GM18520 (cell line): Measurements from ENCODE around the gene SLC12A3.
"Not testable (repeated sequence)": the region's sequence is repeated elsewhere in the genome, so short reads cannot be mapped to it uniquely, and the experiment has no call there.

Source experiments
- ATAC-seq: cut with Tn5 transposase; IDR thresholded peaks from one replicate; pipeline ENCODE4 v1.9.1; 2021; ENCODE audit not compliant: unreplicated experiment

The SLC12A3 gene

DNA sequence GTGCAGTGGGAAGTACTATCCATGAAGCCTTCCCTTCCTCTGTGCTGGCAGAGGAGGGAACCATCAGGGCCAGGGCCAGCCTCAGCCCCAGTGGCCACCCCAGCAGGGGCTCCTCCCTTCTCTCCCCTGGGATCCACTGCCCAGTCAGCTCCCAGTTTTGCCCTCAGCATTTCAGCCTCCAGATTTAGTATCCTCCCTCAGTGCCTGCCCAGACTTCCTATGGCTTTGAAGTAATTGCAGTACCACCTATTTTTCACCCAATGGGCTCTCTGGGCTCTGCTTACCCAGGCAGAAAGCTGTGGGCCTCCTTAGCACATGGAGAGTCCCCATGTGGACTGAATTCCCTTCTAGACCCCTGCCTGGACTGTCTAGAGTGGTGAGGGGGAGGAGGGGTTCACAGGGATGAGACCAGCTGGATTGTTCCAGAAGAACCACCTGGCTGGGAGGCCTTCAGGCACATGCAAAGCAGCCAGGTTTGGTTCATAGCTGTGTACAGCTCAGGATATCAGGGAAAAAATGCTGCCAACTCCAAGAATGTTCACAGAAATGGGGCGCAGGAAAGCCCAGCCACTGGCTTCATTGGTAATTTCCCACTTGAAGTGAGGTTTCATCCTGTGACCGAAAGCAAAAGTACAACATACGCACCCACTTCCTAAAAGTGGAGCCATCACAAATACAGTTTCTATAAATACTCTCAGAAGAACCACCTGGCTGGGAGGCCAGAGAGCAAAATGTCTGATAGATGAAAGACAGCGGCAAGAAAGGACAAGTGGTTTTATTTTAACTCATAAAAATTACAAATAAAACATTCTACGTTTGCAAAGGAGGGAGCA is 51.8 kb downstream of the SLC12A3 start:
- peak; percentile 57 for ATAC-seq

DNA sequence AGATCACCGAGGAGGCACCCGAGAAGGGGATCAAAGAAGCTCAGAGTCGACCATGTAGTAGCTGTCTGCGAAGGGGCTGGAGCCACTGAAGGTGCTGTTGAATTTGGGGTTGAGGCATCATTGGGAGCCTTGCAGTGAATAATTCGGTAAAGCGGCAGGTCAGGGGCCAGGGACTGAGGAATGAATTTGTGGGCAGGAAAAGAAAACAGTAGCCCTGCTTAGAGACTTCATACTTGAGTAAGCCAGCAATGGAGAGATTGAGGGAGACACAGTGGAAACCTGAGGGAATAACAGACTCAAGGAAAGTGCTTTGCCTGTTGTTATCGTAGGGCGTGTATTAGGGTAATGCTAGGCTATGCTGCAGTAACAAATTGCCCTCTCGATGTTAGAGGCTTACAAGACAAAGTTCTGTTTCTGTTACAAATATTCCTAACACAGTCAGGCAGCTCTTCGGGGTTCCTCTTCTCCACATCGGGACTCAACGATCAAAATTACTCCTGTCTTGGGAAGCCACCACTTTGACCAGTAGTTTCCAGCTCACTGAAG is 53.5 kb downstream of the SLC12A3 start:
- ATAC-seq, result no peak

DNA sequence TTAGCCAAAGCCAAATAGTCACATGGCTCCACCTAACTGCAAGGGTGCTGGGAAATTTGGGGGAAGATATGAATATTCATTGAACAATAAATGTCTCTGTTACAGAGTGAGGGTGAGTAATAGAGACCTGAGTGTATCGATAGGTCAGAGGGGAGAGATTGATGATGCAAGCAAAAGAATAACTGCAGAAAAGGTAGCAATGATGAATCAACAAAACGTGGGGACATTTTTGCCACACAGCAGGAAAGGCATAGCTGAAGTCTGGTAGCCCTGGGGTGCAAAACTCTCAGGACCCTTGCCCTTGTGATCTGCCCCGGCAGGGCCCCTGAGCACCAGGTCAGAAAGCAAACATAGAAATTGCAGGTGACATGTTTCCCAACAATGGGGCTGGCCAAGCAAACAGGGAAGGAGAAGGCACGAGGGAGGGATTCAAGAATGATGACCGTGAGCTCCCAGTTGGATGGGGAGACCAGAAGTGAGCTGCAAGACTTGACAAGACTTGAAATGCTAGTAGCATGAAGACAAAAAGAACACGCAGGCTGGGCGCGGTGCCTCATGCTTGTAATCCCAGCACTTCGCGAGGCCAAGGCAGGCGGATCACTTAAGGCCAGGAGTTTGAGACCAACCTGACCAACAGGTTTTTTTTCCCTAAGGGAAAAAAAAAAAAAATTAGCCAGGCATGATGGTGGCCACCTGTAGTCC is 54.2 kb downstream of the SLC12A3 start:
- no peak for ATAC-seq

DNA sequence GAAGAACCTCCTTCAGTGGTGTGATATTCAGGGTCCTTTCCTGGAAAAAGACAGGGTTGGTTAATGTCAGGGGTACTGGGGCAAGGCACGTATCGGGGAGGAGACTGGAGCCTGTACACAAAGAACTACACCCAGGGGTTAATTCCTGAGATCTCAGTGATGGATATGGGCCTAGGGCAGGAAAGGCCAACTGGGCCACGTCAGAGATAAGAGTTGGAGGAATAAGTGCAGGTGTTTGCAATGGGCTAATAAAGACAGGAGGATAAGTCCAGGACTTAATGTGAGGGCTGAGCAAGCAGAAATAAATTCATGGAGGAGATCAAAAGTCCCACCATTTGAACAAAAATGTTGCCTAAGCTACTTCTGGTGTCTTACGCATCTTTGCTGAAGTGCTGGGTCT is 56.6 kb downstream of the SLC12A3 start:
- ATAC-seq, result no peak

DNA sequence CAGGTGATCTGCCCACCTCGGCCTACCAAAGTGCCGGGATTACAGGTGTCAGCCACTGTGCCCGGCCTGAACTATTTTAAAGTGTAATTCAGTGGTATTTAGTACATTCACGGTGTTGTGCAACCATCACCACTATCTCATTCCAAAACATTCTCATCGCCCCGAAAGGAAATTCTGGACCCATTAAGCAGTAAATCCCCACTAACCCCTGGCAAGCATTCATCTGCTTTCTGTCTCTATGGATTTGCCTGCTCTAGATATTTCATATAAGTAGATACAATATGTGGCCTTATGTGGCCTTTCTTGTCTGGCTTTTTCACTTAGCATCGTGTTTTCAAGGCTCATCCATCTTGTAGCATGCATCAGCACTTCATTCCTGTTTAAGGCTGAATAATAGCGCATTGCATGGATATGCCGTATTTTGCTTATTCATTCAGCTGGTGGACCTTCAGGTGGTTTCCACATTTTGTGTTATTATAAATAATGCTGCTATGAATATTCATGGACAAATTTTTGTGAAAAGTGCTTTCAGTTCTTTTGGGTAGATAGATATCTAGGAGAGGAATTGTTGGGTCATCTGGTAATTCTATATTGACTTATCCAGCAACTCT is 58.6 kb downstream of the SLC12A3 start:
- no peak for ATAC-seq

DNA sequence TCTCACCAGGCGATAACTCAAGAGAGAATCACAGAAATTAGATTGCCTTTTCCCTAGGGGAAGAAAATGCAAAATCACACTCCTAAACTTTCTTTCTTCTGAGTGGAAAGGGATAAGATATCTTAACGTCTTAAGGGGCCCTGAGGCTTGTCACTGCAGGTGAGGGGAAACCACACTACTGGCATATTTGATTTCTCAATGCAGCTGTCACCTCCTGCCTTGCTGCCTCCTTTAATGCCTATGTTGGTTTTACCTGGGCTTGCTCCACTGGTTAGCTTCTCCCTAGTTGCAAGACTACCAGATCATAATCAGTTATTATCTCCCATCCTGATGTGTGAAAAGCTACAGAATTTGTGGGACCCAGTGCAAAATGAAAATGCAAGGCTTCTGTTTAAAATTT is 62.5 kb downstream of the SLC12A3 start:
- no peak for ATAC-seq

DNA sequence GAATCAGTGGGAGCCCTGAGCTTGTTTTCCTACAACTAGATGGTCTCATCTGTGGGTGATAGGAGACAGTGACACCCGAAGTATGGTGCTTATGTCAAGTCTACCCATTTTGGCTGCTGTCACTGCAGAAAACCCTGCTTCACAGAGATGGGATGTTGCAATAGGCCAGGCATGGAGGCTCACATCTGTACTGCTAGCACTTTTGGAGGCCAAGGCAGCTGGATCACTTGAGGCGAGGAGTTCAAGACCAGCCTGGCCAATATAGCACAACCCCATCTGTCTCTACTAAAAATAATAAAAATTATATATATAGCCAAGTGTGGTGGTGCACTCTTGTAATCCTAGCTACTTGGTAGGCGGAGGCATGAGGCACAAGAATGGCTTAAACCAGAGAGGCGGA is 64.6 kb downstream of the SLC12A3 start:
- no peak for ATAC-seq

DNA sequence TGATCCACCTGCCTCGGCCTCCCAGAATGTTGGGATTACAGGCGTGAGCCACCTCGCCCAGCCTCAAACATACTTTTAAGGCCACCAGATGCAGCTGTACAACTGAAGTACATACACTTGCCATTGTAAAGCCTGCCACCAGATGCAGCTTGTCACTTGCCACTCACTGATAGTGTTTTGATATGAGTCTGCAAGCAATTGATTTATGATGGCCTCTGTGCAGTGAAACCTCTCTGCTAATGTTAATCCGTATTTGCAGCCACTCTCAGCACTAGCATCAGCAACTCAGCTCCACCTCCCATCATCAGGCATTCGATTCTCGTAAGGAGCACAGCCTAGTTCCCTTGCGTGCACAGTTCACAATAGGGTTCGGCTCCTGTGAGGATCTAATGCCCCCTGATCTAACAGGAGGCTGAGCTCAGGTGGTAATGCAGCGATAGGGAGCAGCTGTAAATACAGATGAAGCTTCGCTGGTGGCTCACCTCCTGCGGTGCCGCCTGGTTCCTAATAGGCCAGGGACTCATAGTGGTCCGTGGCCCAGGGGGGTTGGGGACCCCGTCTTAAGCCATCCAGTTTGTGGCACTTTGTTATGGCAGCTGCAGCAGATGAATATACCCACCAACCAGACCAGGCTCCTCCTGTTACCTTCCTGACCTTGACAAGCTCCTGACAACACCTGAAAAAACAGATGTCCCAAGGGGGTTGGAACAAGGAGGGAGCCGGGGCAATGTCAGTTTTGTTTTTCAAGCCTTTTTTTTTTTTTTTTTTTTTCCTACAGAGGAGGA is 65.7 kb downstream of the SLC12A3 start:
- no peak for ATAC-seq

DNA sequence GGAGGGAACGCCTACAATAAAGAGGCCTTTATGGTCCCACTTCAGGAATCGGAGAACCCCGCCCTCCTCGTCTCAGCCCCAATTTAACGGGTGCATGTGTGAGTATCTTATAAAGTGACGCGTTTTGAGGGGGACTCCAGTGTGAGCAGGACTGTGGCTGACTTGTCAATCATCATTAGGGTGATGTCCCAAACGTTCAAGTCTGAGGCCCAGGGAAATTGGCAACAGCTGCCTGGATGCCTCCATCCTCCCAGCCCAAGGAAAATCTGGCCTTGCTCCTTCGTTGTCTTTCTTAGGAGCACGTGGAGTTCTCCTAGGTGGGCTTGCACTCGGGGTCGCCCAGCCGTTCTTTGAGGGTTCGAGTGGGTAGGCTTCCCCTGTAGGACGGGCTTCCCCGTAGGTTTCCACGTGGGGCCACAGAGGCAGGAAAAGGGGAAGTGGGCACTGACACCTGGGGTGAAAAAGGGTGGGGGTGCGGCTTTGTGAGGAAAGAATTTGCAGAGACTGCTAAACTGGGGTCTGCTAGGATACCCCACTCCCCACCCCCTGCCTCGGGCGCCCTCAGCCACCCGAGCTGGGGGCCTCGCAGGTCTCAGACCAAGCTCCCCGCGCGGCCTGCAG is 66.4 kb downstream of the SLC12A3 start:
- peak; percentile 21 for ATAC-seq

DNA sequence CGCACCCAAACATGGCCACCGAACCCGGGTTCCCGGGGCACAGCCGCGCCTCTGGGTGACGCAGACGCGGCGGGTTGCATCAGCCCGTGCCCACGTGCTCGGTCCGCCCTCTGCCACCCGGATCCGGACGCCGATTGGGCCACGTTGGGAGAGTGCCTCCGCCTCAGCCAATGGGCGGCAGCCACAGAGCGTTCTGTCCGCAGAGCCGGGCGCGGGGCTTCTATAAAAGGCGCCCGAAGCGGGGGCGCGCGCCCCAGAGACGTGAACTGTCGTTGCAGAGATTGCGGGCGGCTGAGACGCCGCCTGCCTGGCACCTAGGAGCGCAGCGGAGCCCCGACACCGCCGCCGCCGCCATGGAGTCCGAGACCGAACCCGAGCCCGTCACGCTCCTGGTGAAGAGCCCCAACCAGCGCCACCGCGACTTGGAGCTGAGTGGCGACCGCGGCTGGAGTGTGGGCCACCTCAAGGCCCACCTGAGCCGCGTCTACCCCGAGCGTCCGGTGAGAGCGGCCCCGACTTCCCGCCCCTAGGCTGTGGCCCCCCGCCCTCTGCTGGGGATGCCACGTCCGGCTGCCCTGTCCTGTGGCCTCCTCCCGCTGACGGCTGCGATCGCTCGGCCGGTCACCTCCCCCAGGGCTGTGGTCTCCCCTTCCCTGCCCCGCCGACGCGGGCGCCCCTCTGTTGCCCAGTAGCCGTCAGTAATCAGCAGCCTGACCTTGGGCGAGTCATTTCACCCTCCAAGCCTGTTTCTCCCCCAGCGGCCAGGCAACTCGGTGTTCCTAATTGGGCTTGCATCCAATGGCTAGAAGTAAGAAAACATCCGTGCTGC is 67.1 kb downstream of the SLC12A3 start, which contains the start of gene HERPUD1:
TSS of gene HERPUD1 (plus strand) at position 251 of the 829 bp plus-strand sequence. CDS start at position 354, 103 bp downstream.
- peak; percentile 81 for ATAC-seq

DNA sequence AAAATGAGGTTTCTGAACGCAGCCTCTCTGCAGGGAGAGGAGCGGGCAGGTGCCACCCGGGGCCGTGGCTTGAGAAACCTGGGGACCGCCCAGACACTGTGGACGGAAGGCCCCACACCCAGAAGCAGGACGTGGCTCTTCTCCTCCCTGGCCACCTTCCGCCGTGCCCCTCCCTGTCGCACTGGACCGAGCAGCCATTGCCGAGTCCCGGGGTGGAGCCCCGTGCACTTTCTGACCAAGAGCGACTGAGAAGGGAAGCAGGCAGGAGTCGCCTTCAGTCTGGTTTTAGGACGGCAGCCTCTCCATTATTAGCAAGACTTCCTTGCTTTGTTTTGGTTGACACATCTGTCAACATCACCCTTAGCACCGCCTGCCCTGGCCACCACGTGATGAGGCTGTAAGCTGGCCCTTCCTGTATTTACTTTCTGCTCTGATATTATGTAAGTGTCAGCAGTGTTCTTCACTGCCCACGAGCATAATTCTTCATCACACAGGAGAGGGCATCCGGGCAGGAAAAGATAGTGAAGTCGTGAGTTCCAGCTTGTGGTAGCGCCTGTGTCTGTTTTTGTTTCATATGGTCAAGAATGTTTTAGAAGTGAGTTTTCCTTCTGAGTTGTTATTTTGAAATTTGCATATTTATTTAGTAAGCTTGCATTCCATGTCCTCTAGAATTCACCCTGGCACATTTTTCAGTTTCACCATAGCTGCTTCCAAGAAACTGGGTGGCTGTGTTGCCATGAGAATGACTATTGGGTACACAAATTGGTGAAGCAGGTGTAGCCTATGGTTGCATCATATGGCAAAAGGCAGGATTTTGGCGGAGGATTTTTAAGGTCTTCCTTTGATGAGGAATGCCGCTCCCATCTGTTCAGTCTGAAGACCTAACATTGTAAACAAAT is 68.0 kb downstream of the SLC12A3 start:
- no peak for ATAC-seq

DNA sequence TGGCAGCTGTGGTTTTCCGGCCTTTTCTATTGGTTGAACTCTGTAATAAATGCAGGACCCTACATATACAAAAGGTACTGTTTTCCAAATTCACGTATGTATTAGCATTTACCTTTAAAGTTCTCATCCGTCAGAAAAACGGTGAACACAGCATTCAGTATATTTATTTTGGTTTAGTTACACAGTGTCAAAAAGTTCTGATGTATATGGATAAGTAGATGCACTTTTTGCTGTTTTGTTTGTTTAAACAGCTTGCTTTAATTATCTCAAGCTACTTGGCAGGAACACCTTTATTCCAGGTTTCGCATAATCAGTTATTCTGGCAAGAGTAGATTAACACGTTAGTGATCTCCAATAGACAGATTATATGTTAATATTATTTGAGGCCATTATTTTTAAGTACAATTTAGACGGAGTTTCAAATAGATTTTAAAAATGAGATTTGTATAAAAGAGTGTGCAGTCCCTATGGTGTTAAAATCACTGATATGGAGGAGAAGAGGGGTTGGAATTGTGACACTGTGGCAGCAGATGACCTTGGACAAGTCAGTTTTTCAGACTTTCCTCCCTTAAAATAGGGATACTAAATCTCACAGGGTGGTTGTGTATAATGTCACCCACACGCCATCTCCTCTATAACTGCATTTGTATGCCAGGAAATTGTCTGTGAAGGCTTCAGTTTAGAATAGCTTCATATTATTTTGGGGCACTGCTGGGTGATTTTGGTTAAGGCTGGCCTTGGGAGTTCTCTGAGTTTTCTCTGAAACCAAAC is 69.0 kb downstream of the SLC12A3 start:
- no peak for ATAC-seq

DNA sequence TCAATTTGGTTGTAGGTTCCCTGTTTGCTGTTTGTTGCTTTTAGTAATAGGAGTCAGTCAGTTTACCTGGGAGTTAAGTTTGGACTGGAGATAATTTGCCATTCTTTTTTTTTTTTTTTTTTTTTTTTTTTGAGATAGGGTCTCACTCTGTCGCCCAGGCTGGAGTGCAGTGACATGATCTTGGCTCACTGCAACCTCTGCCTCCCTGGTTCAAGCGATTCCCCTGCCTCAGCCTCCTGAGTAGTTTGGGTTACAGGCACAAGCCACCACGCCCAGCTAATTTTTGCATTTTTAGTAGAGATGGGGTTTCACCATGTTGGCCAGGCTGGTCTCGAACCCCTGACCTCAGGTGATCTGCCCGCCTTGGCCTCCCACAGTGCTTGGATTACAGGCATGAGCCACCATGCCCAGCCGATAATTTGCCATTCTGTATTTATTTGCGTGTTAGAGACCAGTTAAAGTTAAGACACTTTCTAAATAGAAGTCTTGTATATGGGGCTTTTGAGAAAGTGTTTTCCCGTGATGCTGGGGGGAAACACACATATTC is 69.7 kb downstream of the SLC12A3 start:
- not testable (repeated sequence) for ATAC-seq

DNA sequence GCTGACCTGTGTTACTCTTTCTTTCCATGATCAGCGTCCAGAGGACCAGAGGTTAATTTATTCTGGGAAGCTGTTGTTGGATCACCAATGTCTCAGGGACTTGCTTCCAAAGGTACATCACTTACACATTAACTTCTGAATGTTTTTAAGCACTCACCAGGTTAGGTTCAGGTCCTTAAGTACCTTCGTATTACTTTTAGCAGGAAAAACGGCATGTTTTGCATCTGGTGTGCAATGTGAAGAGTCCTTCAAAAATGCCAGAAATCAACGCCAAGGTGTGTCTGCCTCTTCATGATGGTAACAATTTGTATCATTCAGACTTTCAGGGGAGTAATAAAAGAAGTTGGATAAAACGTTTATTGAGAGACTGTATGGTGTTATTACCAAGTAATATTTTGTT is 70.2 kb downstream of the SLC12A3 start:
- ATAC-seq, result no peak

DNA sequence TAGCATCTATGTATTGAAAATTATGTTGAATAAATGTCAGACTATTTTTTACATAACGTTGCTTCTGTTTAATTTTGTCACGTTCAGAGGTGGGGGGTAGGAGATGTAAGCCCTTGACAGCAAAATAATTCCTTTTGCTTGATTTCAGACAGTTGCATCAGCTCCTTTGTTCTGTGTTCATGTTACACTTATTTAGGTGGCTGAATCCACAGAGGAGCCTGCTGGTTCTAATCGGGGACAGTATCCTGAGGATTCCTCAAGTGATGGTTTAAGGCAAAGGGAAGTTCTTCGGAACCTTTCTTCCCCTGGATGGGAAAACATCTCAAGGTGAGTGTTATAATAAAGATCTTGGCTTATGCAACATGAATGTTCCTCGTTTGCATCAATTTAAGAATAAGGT is 71.5 kb downstream of the SLC12A3 start:
- ATAC-seq, result no peak

DNA sequence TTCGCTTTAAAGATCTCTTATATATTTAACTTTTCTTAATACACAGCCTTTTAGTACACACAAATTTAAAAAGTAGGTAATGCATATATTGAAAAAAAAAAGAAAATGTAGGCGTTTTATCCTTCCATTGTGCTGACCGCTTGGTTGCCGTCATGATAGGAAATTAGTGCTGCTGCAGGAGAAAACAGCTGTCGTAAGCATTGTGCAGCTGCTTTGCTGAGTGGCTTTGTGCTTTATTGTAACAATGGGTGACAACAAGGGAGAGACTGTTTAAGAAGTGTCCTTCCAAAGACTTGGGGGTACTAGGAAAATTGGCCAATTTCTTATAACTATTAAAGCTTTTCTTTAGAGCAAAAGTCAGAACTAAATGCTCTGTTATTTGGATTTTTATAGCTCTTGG is 71.9 kb downstream of the SLC12A3 start:
- no peak for ATAC-seq
